Measurements from ENCODE around the gene BICC1. TPM values are rescaled to one million over a fixed set of nuclear protein-coding genes. Genes with fewer than 3 reads are reported as not detected.

Gene BICC1
- total and polyA plus RNA-seq, 2 of the 13 experiments (the other 11 are each of a cell fraction or from before 2014, with no cell fraction given), result 0.18 to 1.5 TPM

- Histone ChIP-seq H3K27me3 (ENCODE audit: control insufficient read depth in 1 of 2, insufficient read depth in 2 of 2, low read length in 2 of 2) (no peaks in the 10 kb centered on the region), H3K9me3 (ENCODE audit: low read length) (no peaks in the 10 kb centered on the region), H3K36me3 (replicated peaks in 1 of 2; ENCODE audit: control insufficient read depth in 1 of 2, insufficient read depth in 2 of 2, low read length in 2 of 2) (no peaks in the 10 kb centered on the region), H3K9ac (ENCODE audit: insufficient read depth, low read depth, low read length) (no peak overlapping the region), H4K20me1 (ENCODE audit: insufficient read depth, low read length) (no peaks in the 10 kb centered on the region), H3K4me1 (ENCODE audit: insufficient read depth, low read length) (peaks cover 8% of the 10 kb centered on the region; the same call in 1 of the 2 replicates), H3K79me2 (ENCODE audit: insufficient read depth, low read length) (no peaks in the 10 kb centered on the region), H3K4me2 (ENCODE audit: low read depth, low read length) (no peak overlapping the region), H3K4me3 (replicated peaks in 1 of 3; ENCODE audit: insufficient read depth in 1 of 3, low read depth in 2 of 3, low read length in 3 of 3) (no peak overlapping the region), H3K27ac (ENCODE audit: extremely low read length, insufficient read depth, low read length) (no peak overlapping the region), H2AFZ (ENCODE audit: low read length) (no peak overlapping the region)
- no peak for TF ChIP-seq HNF1A (IDR thresholded peaks at IDR 0.05; ENCODE audit: low read depth)
- no peak for TF ChIP-seq HNF1A (CRISPR knock-in tag; IDR thresholded peaks at IDR 0.05; ENCODE audit: borderline replicate concordance)
- TF ChIP-seq ZNF230 (CRISPR knock-in tag; IDR thresholded peaks at IDR 0.05), result no peak
- TF ChIP-seq USF2 (IDR thresholded peaks at IDR 0.05; ENCODE audit: low read depth, low read length), result no peak
- no peak for TF ChIP-seq USF2 (CRISPR knock-in tag; IDR thresholded peaks at IDR 0.05; ENCODE audit: borderline replicate concordance)
- no peak for TF ChIP-seq MAZ (IDR thresholded peaks at IDR 0.05; ENCODE audit: borderline replicate concordance, low read depth, low read length)
- TF ChIP-seq MAZ (CRISPR knock-in tag; IDR thresholded peaks at IDR 0.05; ENCODE audit: low read depth), result no peak
- TF ChIP-seq ZFP36L2 (CRISPR knock-in tag; IDR thresholded peaks at IDR 0.05), result no peak
- TF ChIP-seq ZBTB4 (CRISPR knock-in tag; IDR thresholded peaks at IDR 0.05; ENCODE audit: borderline replicate concordance), result no peak
- no peak for TF ChIP-seq THAP11 (CRISPR knock-in tag; IDR thresholded peaks at IDR 0.05)
- no peak for TF ChIP-seq RNF2 (conservative IDR thresholded peaks at IDR 0.05; ENCODE audit: low read depth)
- no peak for TF ChIP-seq HHEX (CRISPR knock-in tag; IDR thresholded peaks at IDR 0.05)
- no peak for TF ChIP-seq ZNF792 (CRISPR knock-in tag; IDR thresholded peaks at IDR 0.05)
- no peak for TF ChIP-seq NCOA2 (CRISPR knock-in tag; IDR thresholded peaks at IDR 0.05)
- DNase-seq (ENCODE audit: low spot score) (no peak), FAIRE-seq (no peak), ATAC-seq (no peak)
- intact Hi-C loops (cut with micrococcal nuclease; ENCODE audit: unreplicated experiment) (no loop called here), in situ Hi-C loops (cut with HindIII; ENCODE audit: extremely low pct_ligation_motif_present, low pct_unique_long_range_greater_than_20kb) (loop anchor here (25.0 kb wide), 2 partner anchors 1033 to 1258 kb away; no protein-coding TSS in a partner anchor)
- POLR2A ChIA-PET, result no interaction called here
- BruUV-seq (replicated peaks), result no TSS peak
- 77% methylated on average over 2 of the region's 2 CpGs for WGBS (ENCODE audit: low lambda C conversion rate)
- CTCF ChIA-PET (ENCODE audit: low intra/inter-chr PET ratio, low total read pairs), result no interaction called here
Observed at GRCh38 chr10:58778966-58779365, 266.3 kb downstream of the BICC1 start.
